WI38 (cell line): ENCODE data around the gene TMEM33.

Experiments used
- H3K4me3 ChIP-seq: 2 replicates; pipeline ENCODE4 v1.5.1; 2011; ENCODE audit warnings: low read depth, mild to moderate bottlenecking, control low read depth, low read length
- TF ChIP-seq, protein P1 (sequence below): IDR thresholded peaks from 2 replicates; pipeline ENCODE4 v1.5.1; 2012; ENCODE audit warnings: low read depth, mild to moderate bottlenecking, control low read depth, low read length

TMEM33 gene

DNA sequence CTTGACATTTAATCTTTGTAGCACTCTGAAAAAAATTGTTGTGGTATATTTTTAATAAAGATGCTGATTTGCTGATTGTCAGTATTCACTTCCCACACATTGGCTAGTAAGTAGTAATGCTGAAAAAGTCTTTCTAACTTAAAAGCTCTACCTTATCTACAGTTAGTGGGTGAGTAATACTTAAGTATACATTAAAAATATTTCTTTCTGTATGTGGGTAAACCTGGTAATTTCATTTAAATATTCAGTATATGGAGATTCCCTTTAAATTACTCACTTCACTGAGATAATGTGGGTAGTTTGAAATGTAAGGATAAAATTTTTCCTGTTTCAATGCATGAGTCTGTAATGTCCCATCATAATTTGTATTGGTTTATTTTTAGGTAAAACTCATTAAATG, 5.6 kb downstream of the TMEM33 start:
- TF ChIP-seq, protein P1, sequence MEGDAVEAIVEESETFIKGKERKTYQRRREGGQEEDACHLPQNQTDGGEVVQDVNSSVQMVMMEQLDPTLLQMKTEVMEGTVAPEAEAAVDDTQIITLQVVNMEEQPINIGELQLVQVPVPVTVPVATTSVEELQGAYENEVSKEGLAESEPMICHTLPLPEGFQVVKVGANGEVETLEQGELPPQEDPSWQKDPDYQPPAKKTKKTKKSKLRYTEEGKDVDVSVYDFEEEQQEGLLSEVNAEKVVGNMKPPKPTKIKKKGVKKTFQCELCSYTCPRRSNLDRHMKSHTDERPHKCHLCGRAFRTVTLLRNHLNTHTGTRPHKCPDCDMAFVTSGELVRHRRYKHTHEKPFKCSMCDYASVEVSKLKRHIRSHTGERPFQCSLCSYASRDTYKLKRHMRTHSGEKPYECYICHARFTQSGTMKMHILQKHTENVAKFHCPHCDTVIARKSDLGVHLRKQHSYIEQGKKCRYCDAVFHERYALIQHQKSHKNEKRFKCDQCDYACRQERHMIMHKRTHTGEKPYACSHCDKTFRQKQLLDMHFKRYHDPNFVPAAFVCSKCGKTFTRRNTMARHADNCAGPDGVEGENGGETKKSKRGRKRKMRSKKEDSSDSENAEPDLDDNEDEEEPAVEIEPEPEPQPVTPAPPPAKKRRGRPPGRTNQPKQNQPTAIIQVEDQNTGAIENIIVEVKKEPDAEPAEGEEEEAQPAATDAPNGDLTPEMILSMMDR, result no peak

DNA sequence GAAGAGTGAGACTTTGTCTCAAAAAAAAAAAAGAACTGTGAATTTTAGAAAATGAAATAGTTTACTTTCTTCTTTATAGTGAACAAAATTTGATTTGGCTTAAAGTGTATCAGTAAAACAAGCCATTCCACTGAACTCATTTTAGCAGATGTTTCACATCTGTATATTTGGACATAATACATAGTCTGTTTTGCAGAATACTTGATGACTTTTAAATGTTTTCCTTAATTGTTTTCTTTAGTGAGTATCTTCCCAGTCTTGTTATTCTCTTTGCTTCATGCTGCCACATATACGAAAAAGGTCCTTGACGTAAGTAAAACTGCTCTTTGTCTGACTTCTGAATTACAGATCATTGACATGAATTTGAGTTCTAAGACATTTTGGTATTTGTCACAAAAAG, 8.3 kb downstream of the TMEM33 start:
- no peak overlapping the region for H3K4me3 ChIP-seq
- TF ChIP-seq, protein P1, result no peak

More for the DNA sequence above, 5.6 kb downstream of the TMEM33 start:
- no peak overlapping the region for H3K4me3 ChIP-seq

DNA sequence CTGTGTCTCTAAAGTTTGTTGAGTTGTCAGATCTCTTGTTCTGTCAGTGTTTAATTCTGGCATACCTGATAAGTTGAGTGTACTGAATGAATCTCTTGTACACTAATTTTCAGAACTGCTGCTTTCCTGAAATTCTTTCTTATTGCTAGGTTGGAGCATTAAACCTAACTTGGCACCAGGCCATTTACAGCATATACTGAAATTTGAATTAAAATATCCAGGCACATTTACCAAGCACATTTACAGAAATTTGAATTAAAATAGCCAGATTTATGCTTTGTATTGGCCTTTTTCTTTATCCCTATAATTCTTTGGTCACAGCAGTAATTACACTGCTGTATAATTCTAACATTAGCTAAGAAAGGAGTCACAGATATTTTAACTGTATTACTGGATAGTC, 8.9 kb downstream of the TMEM33 start:
- TF ChIP-seq, protein P1, result no peak
- no peak overlapping the region for H3K4me3 ChIP-seq

DNA sequence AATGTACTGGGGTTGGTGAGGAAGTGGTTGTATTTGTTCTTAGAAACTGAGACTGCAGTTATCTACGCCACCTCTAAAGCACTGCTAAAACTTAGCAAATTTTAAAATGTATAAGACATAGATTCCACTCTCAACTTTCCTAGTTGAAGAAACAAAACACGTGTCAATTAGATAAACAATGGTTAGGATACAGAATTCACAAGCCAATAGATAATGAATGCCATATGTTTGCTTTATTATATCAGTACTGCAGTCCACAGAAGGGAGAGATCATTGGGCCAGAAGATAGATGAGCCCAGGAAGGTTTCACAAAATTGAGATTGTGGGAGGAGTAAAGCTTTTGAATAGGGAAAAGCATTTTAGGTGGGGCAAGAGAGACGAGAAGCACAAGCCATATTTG, 14.3 kb downstream of the TMEM33 start:
- TF ChIP-seq, protein P1, result no peak
- H3K4me3 ChIP-seq, result no peak overlapping the region

DNA sequence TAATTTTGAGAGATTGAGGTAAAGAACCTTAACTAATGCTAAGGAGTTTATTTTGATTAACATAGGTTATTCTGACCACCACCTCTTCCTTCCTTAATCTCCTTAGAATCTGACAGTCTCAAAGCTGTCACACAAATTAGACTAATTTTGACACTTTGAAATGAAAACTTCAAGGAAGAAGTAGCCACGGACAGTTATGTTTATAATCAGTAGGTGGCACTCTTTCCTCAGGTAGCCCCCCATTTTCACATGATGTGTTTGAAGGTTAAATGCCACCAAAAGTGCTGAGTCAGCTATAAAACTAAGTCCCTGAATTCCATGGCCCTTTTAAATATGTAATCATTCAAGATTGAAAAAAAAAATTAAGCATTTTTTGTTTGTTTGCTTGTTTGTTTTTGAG, 22.4 kb downstream of the TMEM33 start:
- no peak overlapping the region for H3K4me3 ChIP-seq
- TF ChIP-seq, protein P1, result no peak

DNA sequence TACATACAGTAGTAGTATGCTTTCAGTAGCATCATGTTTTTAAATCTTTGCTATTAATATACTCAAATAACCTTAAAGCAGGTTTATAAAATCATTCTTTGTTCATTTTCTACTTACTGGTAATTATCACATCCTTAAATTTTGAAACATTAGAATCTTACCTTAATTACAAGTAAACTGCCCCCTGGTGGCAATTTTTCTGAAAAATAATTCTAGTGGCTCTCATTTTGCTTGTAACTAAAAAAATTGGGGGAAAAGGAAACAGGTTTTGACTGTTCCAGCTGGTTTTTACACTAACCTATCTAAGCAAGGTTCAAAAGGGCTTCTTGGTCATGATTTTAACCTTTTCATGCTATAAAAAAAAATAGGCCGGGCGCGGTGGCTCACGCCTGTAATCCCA, 27.9 kb downstream of the TMEM33 start:
- TF ChIP-seq, protein P1, result peak; percentile 17; the same call in 1 of the 2 replicates
- H3K4me3 ChIP-seq, result no peak overlapping the region

DNA sequence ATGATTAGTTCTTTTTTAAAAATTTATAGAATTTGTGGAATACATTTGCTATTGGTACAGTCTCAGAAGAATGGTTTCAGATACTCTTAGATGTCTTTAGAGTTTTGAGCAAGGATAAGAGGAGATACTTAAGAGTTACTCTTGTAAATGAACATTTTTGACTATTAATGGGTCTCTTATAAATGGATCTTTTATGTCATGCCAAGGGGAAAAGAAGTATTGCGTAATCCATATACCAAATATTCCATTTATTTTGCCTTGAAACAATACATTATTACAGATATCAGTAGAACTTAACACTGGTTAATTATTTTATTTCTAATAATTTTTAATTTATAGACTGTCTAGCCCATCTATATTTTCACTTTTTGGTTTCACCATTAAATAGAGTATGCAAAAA, 29.2 kb downstream of the TMEM33 start:
- TF ChIP-seq, protein P1, result no peak
- H3K4me3 ChIP-seq, result no peak overlapping the region
